B cell (primary cell): ENCODE data around the gene P2RX7. TPM values are rescaled to one million over a fixed set of nuclear protein-coding genes. Genes with fewer than 3 reads are reported as not detected.
A peak's percentile ranks its signal among the peaks of the same experiment; 100 is the strongest.

ENCODE experiments used
- ATAC-seq: fragments of 200-7000 bp; cut with Tn5 transposase; one replicate; pipeline ENCODE4 v1.10.0; 2021; ENCODE audit warnings: low read depth, mild to moderate bottlenecking, moderate number of reproducible peaks, moderate library complexity
- CTCF ChIA-PET: fragments of 350-600 bp; sonication (Branson Sonifier 250); formaldehyde crosslinking; loops from one replicate; lab custom pipeline; 2021; ENCODE audit warnings: antibody characterized with exemption, inconsistent platforms; lab: Charles Lee
- POLR2A ChIA-PET: fragments of 350-600 bp; sonication (Branson Sonifier 250); formaldehyde crosslinking; loops from one replicate; lab custom pipeline; 2021; ENCODE audit warnings: antibody characterized with exemption; lab: Charles Lee
- DNase-seq: peaks from one replicate; pipeline ENCODE4 v3.0.0; 2013
- H2AFZ ChIP-seq: 2 replicates; pipeline ENCODE4 v1.6.1; 2012; ENCODE audit warnings: mild to moderate bottlenecking, low read depth, low read length; ENCODE audit not compliant: insufficient read depth, poor library complexity, severe bottlenecking
- H3K27ac ChIP-seq, 2 donors: 1 replicate in 1 of 2; 2 replicates in 1 of 2; pipeline ENCODE4 v1.5.1; 2012 to 2013; ENCODE audit warnings: low read length in 2 of 2, mild to moderate bottlenecking in 2 of 2, moderate library complexity in 1 of 2
- H3K27me3 ChIP-seq, 4 experiments: fragments of 200-600 bp in 1 of 4; sonication (generic) in 1 of 4; replicated peaks in 1 of 4; 1 replicate in 2 of 4; 2 replicates in 2 of 4; pipeline versions ENCODE4 v1.6.1 to v1.7.0; 2013 to 2016; ENCODE audit warnings: low read length in 3 of 4, mild to moderate bottlenecking in 2 of 4, mixed read lengths in 1 of 4, moderate library complexity in 1 of 4; ENCODE audit not compliant: insufficient read depth in 4 of 4, control insufficient read depth in 3 of 4; ENCODE audit errors: control extremely low read depth in 1 of 4
- H3K36me3 ChIP-seq, 2 experiments: replicated peaks in 1 of 2; 1 replicate in 1 of 2; 2 replicates in 1 of 2; pipeline versions ENCODE4 v1.6.1 to v1.7.1; 2013; ENCODE audit warnings: low read length in 1 of 2; ENCODE audit not compliant: insufficient read depth in 2 of 2, control insufficient read depth in 1 of 2; ENCODE audit errors: control extremely low read depth in 1 of 2, extremely low read depth in 1 of 2
- H3K4me1 ChIP-seq, 2 donors: fragments of 200-600 bp in 1 of 2; sonication (generic) in 1 of 2; 1 replicate in 1 of 2; 2 replicates in 1 of 2; pipeline versions ENCODE4 v1.5.1 to v1.6.1; 2013 to 2017; ENCODE audit warnings: low read length in 2 of 2; ENCODE audit not compliant: control insufficient read depth in 2 of 2, insufficient read depth in 2 of 2
- H3K4me2 ChIP-seq: replicated peaks from 2 replicates; pipeline ENCODE3; 2012; ENCODE audit warnings: mild to moderate bottlenecking, low read depth, low read length; ENCODE audit not compliant: poor library complexity, severe bottlenecking
- H3K4me3 ChIP-seq, 5 experiments: fragments of 200-600 bp in 1 of 5; sonication (generic) in 1 of 5; 1 replicate in 3 of 5; 2 replicates in 2 of 5; pipeline versions ENCODE4 v1.5.1 to v1.7.0; 2011 to 2016; ENCODE audit warnings: low read length in 4 of 5, mild to moderate bottlenecking in 4 of 5, low read depth in 2 of 5, control low read depth in 1 of 5, moderate library complexity in 1 of 5; ENCODE audit not compliant: insufficient read depth in 1 of 5; ENCODE audit errors: control extremely low read depth in 1 of 5, extremely low read depth in 1 of 5
- H3K79me2 ChIP-seq: fragments of 200-600 bp; sonication (generic); one replicate; pipeline ENCODE4 v1.6.0; 2016; ENCODE audit warnings: low read length; ENCODE audit not compliant: control insufficient read depth, insufficient read depth
- H3K9ac ChIP-seq: fragments of 200-600 bp; sonication (generic); 2 replicates; pipeline ENCODE4 v1.6.1; 2017; ENCODE audit warnings: mild to moderate bottlenecking, low read length, moderate library complexity
- H3K9me3 ChIP-seq, 3 donors: one replicate each; pipeline versions ENCODE4 v1.6.1 to v1.7.1; 2013; ENCODE audit warnings: low read length in 2 of 3; ENCODE audit not compliant: control insufficient read depth in 2 of 3, insufficient read depth in 1 of 3; ENCODE audit errors: control extremely low read depth in 1 of 3
- H4K20me1 ChIP-seq: 2 replicates; pipeline ENCODE4 v1.6.0; 2012; ENCODE audit warnings: mild to moderate bottlenecking, low read length; ENCODE audit not compliant: insufficient read depth, control insufficient read depth, poor library complexity, severe bottlenecking
- H3K27ac Mint-ChIP-seq: one replicate; pipeline ENCODE4 v1.8.0; 2021; ENCODE audit warnings: mixed read lengths
- H3K27me3 Mint-ChIP-seq: one replicate; pipeline ENCODE4 v1.8.0; 2021; ENCODE audit warnings: mixed read lengths
- H3K4me1 Mint-ChIP-seq: one replicate; pipeline ENCODE4 v1.8.0; 2021; ENCODE audit warnings: mixed read lengths
- H3K4me3 Mint-ChIP-seq: one replicate; pipeline ENCODE4 v1.8.0; 2021; ENCODE audit warnings: mixed read lengths
- H3K9me3 Mint-ChIP-seq: one replicate; pipeline ENCODE4 v1.8.0; 2022; ENCODE audit warnings: mixed read lengths; ENCODE audit not compliant: insufficient read depth
- CTCF ChIP-seq: fragments of 200-600 bp; IDR thresholded peaks from one replicate; pipeline ENCODE4 v1.8.0; 2022; ENCODE audit warnings: antibody characterized with exemption, mild to moderate bottlenecking
- EZH2 ChIP-seq: IDR thresholded peaks from 2 replicates; pipeline ENCODE4 v1.6.1; 2012; ENCODE audit warnings: borderline replicate concordance, low read depth, mild to moderate bottlenecking, moderate library complexity, low read length; ENCODE audit not compliant: insufficient read depth, poor library complexity, severe bottlenecking
- WGBS: methylation state at CpG from one replicate; pipeline ENCODE4 v1.1.5; 2013; ENCODE audit warnings: missing lambda C conversion rate; ENCODE audit not compliant: insufficient coverage; 5-methylcytosine and 5-hydroxymethylcytosine counted together
- intact Hi-C: fragments of 100-400 bp; cut with micrococcal nuclease; formaldehyde crosslinking; loops from one replicate; pipeline ENCODE4 v1.10.0; 2022
- polyA plus RNA-seq: library from polyadenylated mRNA; depleted of rRNA; stranded (reverse); fragments of >200 nt; gene quantifications from 2 replicates; pipeline ENCODE4 v1.2.3, GENCODE V29; 2012
- small RNA-seq: library from RNA; depleted of rRNA; stranded (forward); fragments of <200 nt; gene quantifications from one replicate; pipeline ENCODE3, GENCODE V24; 2012; ENCODE audit warnings: low replicate concordance, low read depth; ENCODE audit not compliant: insufficient read length
- total RNA-seq, 2 donors: library from RNA; stranded (reverse); fragments of 120-200 nt in 1 of 2; gene quantifications; 1 replicate in 1 of 2; 2 replicates in 1 of 2; pipeline versions ENCODE4 v1.2.3 to v1.2.4, GENCODE V29; 2013 to 2022

Gene P2RX7
- total and polyA plus RNA-seq, 2 donors (not counting 1 experiment from before 2014, with no cell fraction given) = 5.3 to 6.3 TPM

GRCh38 chr12:121237415-121237814 lies 104.7 kb downstream of the P2RX7 start:
- no peaks in the 10 kb centered on the region for H3K27me3 ChIP-seq
- no peaks in the 10 kb centered on the region for H3K79me2 ChIP-seq
- H3K9me3 ChIP-seq = no peaks in the 10 kb centered on the region
- no peak overlapping the region for H3K27ac ChIP-seq
- peaks cover 26 to 31% of the 10 kb centered on the region in 2 donors for H3K4me1 ChIP-seq
- intact Hi-C loops = no loop called here
- H3K4me3 Mint-ChIP-seq = no peak overlapping the region
- no peak overlapping the region for H3K4me2 ChIP-seq
- H3K4me3 ChIP-seq = no peak overlapping the region
- peak overlapping the region; percentile 71 for H3K27ac Mint-ChIP-seq
- no peak overlapping the region for H2AFZ ChIP-seq
- H3K36me3 ChIP-seq = peaks cover 0 to 15% of the 10 kb centered on the region in 2 experiments
- no peaks in the 10 kb centered on the region for H4K20me1 ChIP-seq
- no peak overlapping the region for H3K9ac ChIP-seq
- CTCF ChIA-PET = interaction anchor here (1.0 to 1.2 kb wide), 2 partner anchors 178 to 266 kb away, joined by 3 to 4 read pairs; no protein-coding TSS in a partner anchor
- TF ChIP-seq CTCF = no peak
- TF ChIP-seq EZH2 = no peak
- H3K4me1 Mint-ChIP-seq = peaks cover 32% of the 10 kb centered on the region
- no peaks in the 10 kb centered on the region for H3K27me3 Mint-ChIP-seq
- POLR2A ChIA-PET = no interaction called here
- 86% methylated on average over 7 of the region's 8 CpGs for WGBS
- H3K9me3 Mint-ChIP-seq = no peaks in the 10 kb centered on the region
- ATAC-seq = no peak
- DNase-seq = no peak

Small RNAs within 50 kb of the gene (small RNA-seq; reads per million reads assigned to genes)
- gene AC079602.1 = not detected
- not detected for gene RF00156
- gene Z98941.1 = not detected

Other genes with a start within 250 kb of the P2RX7 start
- 43.6 and 53.7 TPM in 2 replicates for gene SPPL3, start 228.5 kb upstream of the P2RX7 start, total RNA-seq
- gene SPPL3, start 228.5 kb upstream of the P2RX7 start, polyA plus RNA-seq = 12.3 and 22.0 TPM in 2 replicates
- not detected in 2 replicates for gene HNF1A, start 154.3 kb upstream of the P2RX7 start, total RNA-seq
- gene HNF1A, start 154.3 kb upstream of the P2RX7 start, polyA plus RNA-seq = not detected in 2 replicates
- 18.9 and 20.5 TPM in 2 replicates for gene C12orf43, start 116.4 kb upstream of the P2RX7 start, total RNA-seq
- 6.7 and 7.2 TPM in 2 replicates for gene C12orf43, start 116.4 kb upstream of the P2RX7 start, polyA plus RNA-seq
- 1.1 and 1.3 TPM in 2 replicates for gene OASL, start 93.6 kb upstream of the P2RX7 start, total RNA-seq
- gene OASL, start 93.6 kb upstream of the P2RX7 start, polyA plus RNA-seq = 0.18 and 0.72 TPM in 2 replicates
- 27.2 and 30.4 TPM in 2 replicates for gene P2RX4, start 77.3 kb downstream of the P2RX7 start, total RNA-seq
- gene P2RX4, start 77.3 kb downstream of the P2RX7 start, polyA plus RNA-seq = 29.7 and 31.9 TPM in 2 replicates
- 17.1 and 22.0 TPM in 2 replicates for gene CAMKK2, start 163.8 kb downstream of the P2RX7 start, total RNA-seq
- 9.3 and 9.7 TPM in 2 replicates for gene CAMKK2, start 163.8 kb downstream of the P2RX7 start, polyA plus RNA-seq
- gene ANAPC5, start 219.5 kb downstream of the P2RX7 start, total RNA-seq = 150 and 154 TPM in 2 replicates
- gene ANAPC5, start 219.5 kb downstream of the P2RX7 start, polyA plus RNA-seq = 171 and 198 TPM in 2 replicates